H1 (cell line): ENCODE data around the gene YIPF1. TPM values are rescaled to one million over a fixed set of nuclear protein-coding genes. Genes with fewer than 3 reads are reported as not detected.

Source experiments
- CHD2 ChIP-seq: IDR thresholded peaks from 2 replicates; pipeline ENCODE4 v1.6.1; 2012; ENCODE audit warnings: low read length, improper control_type of control experiment
- CTBP2 ChIP-seq: IDR thresholded peaks from 2 replicates; pipeline ENCODE4 v1.7.0; 2011; ENCODE audit warnings: borderline replicate concordance, mild to moderate bottlenecking, moderate library complexity, mixed read lengths, low read length; ENCODE audit not compliant: insufficient read depth, insufficient read length
- FOSL1 ChIP-seq: IDR thresholded peaks from 2 replicates; pipeline ENCODE4 v1.6.1; 2011; ENCODE audit warnings: mild to moderate bottlenecking, low read depth, low read length, moderate library complexity; ENCODE audit not compliant: insufficient read depth
- POLR2A ChIP-seq, 2 experiments: IDR thresholded peaks; 1 replicate in 1 of 2; 2 replicates in 1 of 2; pipeline ENCODE4 v1.6.1; 2011; ENCODE audit warnings: low read depth in 2 of 2, low read length in 2 of 2, mild to moderate bottlenecking in 2 of 2; ENCODE audit errors: control extremely low read depth in 1 of 2
- YY1 ChIP-seq: IDR thresholded peaks from 2 replicates; pipeline ENCODE4 v1.6.1; 2011; ENCODE audit warnings: low read depth, mild to moderate bottlenecking, low read length
- polyA plus RNA-seq, 7 experiments: library from polyadenylated mRNA; depleted of rRNA in 3 of 7; stranded (reverse) in 5 of 7; unstranded in 2 of 7; fragments of >200 nt in 5 of 7; fragments of 200-250 nt in 2 of 7; gene quantifications; 1 replicate in 5 of 7; 2 replicates in 1 of 7; 4 replicates in 1 of 7; pipeline versions ENCODE4 v1.2.1 to v1.2.3, GENCODE V29; 2011 to 2013; ENCODE audit warnings: missing spikeins in 2 of 7, mixed read lengths in 2 of 7
- total RNA-seq: library from RNA; stranded (reverse); fragmentation: NEBNext Ultra II Directional; extraction: Animal tissue kit (Norgen Biotek cat#: 25700); gene quantifications from 2 replicates; pipeline ENCODE4 v1.2.1, GENCODE V29; 2021
- TF ChIP-seq, protein P1 (sequence below): IDR thresholded peaks from 2 replicates; pipeline ENCODE4 v1.6.1; 2011; ENCODE audit warnings: low read length, improper control_type of control experiment

The YIPF1 gene
- total and polyA plus RNA-seq, 2 of the 8 experiments (the other 6 are each of a cell fraction or from before 2014, with no cell fraction given): 31.8 to 53.7 TPM

DNA sequence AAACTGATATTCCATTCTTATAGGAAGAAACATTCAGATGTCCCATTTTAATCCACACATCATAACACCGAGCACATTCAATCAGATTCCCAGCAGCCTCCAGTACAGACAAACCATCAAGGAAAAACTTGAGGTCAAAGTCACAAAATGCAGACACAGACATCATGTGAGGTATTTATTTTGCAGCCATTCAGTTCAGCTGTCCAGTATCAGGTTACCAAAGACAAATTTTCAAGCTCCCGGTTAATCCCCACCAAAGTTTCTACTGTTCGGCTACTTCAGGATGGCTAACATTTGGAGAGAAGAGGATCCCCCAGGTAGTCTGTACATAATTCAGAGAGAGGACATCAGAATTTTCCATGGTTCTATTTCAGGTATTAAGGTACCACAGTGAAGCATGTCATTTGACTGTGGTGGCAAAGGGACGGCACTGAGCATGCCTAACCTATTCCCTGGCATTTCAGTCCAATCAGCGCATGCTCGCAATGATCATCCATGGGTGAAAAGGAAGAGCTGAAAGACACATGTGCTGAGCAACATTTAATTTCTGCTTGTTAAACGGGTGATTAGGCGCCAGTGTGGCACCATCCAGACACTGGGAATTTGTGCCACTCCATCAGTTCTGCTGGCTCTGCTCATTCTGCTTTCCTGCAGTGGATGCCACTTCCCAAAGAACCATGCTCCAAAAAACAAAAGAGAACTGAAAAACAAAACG is 37.9 kb downstream of the YIPF1 start (continued):
- TF ChIP-seq, protein P1, sequence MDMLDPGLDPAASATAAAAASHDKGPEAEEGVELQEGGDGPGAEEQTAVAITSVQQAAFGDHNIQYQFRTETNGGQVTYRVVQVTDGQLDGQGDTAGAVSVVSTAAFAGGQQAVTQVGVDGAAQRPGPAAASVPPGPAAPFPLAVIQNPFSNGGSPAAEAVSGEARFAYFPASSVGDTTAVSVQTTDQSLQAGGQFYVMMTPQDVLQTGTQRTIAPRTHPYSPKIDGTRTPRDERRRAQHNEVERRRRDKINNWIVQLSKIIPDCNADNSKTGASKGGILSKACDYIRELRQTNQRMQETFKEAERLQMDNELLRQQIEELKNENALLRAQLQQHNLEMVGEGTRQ: no peak
- TF ChIP-seq CTBP2: no peak
- no peak for TF ChIP-seq FOSL1
- TF ChIP-seq POLR2A (IDR thresholded peaks at IDR 0.05; ENCODE audit: control extremely low read depth in 1 of 2, low read depth in 2 of 2, low read length in 2 of 2): no peak
- TF ChIP-seq CHD2: no peak
- no peak for TF ChIP-seq YY1
